NCI-H2227 treated with DMSO at 0.1 percent for 48 hours (cell line): ENCODE measurements around the gene ZNF175.

Experiments
- DNase-seq: peaks from one replicate; lab custom pipeline; 2025; lab: John Stamatoyannopoulos, UW

ZNF175 gene

DNA sequence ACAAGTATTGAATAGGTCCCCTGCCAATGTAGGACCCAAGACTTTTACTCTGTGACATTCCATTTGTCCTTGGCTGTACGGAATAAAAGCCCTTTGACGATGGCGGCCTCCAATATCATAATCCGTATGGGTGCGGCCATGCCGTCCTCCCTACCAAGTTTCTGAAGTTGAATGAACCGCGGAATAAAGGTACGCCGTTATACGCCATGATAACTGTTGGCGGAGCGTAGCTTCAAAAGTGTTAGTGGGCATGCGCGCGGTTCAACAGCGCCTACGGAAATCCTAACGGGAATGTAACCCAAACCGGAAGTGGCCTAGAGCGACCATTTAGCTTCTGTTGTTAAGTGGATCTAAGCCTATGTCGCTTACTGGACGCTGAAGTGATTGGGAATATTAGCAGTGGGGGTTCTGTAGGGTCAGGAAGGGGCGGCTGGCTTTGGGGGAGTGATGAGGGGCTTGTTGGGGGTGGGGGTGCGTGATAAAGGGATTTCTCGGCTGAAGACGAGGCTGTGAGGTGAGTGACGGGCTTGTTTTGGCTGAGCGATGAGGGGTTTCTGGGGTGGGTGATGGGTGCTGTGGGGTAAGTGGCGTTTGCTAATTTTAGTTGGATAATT is at the start of gene ZNF175:
ZNF175 (plus strand) TSS at position 322 of the 614 bp plus-strand sequence. CDS start 2,047 bp downstream, outside the sequence.
- DNase-seq, result peak; percentile 92

DNA sequence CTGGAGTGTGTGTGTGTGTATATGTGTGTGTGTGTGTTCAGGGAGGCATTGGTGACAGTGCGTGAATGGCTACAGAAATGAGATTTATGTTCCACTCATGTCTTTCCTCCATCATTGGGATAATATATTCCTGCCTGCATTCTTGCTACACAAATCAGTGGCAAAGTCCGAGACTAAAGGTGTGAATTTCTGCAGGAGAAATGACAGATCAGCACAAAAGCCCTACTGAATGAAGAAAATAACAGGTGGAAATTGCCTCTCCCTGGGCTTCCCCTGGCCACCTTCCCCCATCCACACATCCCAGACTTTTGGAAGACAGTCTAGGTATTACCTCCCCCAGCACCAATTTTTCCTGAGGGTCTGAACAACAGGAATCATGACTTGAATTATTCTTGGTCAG is 49.7 kb upstream of the ZNF175 start:
- no peak for DNase-seq

DNA sequence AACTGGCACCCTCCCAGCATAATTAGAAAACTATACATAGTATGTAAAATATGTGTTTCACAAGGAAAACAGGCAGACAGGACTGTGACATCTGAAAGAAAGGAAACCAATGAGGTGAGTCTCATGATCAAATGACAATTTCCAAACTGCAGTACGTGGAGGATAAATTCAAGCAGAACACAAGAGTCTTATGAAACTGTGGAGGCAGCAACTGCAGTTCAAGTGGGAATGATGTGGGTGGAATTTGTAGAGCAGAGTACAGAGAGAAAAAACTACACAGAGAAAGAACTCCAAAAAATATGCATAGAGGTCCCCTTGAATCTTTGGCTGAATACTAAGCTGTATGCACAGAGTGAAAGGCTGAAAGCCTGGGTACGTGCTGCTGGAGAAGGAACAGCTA is 49.3 kb upstream of the ZNF175 start:
- no peak for DNase-seq

DNA sequence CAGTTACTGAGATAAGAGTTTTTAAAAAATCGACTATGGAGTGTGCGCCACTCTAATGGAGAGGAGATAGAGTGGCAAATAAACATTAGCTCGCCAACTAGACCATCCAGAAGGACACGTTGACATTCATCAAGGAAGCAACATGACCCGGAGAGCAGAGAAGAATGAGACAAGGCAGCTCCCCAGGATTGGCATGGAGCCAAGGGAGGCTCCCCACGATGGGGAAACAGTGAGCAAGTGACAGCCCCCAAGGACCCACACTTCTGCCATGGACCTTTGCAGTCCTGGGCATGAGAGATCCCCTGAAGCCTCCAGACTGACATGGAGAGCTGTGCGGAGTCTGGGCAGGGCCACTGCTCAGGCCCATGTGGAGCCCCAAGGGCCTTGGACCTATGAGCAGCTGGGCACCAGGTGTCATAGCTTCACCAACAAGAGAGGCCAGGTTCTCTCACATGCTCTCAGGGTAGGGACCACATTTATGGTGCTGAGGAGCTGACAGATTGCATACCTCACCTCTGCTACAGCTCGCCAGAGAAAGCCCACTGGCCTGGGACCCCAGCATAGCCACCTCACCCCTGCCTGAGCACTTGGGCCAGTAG is 46.3 kb upstream of the ZNF175 start:
- no peak for DNase-seq

DNA sequence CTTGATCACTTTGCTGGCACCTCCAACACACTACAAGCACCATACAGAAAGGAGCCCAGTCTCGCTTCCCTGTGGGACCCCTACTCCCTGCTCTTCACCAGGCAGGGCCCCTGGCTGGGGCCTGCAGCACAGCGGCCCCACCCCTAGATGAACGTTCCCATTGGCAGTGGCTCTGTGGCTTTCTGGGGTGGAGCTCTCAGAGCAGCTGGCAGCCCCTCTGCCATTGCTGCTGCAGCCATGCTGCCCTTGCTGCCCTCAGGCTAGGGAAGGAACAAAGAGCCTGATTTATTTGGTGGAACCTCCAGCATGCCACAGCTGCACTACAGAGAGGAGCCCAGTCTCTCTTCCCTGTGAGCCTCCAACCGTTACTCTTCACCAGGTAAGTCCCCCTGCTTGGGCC is 45.4 kb upstream of the ZNF175 start:
- DNase-seq, result no peak

DNA sequence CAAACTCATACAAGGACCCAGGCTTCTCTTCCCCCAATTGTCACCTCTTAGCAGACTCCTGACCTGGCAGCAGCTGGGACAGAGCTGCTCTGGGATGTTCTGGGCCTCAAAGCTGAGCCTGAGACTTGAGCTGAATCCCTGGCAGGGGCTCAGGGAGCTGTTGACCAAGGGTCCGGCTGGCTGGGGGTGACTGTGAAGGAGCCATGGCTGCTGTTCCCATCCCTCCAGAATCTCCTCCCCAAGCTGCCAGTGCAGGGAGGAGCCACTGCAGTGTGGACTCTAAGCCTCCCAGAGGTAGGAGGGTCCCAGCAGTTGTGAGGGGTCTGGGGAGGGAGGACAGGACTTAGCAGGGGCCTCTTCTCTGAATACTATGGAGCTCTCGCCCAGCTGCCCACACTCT is 41.8 kb upstream of the ZNF175 start:
- DNase-seq, result no peak

DNA sequence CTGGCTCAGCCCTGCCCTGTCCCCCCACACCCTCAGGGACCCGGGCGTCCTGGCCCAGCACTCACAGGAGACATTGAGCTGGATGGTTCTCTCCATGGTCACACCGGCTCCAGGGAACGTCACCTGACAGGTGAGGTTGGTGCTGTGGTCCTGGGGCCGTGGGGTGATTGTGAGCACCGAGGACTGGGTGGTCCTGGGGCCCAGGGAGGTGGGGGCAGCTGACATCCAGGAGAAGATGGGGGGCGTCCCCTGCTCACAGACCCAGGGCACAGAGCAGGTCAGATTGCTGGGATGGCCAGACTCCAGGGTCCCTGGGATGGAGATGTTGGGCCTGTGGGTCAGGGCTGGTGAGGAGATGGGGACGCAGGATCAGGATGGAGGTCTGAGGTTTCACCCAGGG is 40.5 kb upstream of the ZNF175 start:
- DNase-seq, result no peak

DNA sequence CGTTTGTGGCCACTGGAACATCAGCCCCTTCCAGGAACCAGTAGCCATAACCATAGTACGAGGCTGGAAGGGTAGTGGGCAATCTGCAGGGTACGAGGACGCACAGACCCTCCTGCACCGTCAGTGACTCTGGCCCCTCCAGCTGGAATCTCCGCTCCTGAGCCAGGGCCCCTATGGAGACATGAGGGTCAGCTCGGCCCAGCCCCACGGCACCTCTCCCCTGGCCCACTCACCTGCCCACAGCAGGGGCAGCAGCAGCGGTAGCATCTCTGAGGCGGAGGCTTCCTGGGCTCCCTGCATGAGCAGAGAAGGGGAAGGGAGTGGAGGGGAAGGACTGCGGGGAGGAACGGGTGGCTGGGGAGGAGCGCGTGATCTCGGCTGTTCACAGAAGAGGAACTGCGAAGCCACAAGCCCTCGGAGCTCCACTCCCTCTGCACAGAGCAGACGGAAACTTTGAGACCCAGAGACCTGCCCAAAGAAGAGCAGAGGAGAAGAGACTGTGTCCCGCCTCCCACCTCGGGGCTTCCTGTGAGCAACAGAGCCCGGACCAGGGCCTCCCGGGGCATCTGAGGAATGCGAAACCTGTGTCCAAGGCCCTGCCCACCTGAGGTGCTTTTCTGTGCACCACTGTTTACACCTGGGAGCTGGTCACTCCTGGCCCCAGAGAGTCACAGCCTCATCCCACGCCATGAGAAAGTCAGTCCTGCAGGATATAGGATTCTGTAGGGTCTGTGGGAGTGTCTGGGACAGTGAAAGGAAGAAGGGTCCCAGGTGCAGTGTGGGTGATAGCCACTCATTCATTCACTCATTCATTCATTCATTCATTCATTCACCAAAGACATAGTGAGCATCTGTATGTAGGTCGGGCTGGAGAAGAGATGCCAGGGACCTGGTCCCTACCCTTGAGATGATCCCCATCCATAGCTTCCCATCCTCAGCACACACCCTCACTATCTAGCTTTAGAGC is 39.5 kb upstream of the ZNF175 start, which contains the start of gene SIGLEC6:
SIGLEC6 (minus strand) TSS at position 322 of the 967 bp plus-strand sequence; CDS start at position 300, 22 bp downstream.
- no peak for DNase-seq

DNA sequence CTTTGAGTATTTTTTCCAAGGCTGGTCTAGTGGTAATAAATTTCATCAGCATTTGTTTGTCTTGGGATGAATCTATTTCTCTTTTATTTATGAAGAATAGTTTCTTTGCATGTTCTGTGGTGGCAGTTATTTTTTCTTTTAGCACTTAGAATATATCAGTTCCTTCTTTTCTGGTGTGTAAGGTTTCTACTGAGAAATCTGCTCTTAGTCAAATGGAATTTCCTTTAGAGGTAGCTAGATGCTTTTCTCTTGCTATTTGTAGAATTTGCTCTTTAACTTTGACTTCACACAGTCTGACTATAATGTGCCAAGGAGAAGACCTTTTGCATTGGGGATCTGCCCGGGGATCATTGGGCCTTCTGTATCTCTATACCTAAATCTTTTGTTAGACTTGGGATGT is 35.5 kb upstream of the ZNF175 start:
- no peak for DNase-seq

DNA sequence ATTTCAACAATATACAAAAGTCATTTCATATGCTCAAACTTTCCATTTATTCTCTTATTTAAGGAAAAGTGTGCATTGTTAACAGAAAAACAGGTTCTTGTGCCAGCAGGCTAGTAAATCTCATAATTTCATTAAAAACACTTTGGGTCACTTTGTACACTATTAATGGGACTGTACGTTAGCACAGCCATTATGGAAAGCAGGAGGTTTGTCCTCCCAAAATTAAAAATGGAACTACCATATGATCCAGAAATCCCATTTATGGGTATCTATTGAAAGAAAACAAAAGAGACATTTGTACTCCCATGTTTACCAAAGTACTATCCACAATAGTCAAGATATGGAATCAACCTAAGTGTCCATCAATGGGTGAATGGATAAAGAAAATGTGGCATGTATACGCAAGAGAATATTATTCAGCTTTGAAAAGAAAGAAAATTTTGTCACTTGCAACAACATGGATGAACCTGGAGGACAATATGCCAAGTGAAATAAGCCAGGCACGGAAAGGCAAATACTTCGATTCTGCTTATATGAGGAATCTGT is 31.2 kb upstream of the ZNF175 start:
- no peak for DNase-seq

DNA sequence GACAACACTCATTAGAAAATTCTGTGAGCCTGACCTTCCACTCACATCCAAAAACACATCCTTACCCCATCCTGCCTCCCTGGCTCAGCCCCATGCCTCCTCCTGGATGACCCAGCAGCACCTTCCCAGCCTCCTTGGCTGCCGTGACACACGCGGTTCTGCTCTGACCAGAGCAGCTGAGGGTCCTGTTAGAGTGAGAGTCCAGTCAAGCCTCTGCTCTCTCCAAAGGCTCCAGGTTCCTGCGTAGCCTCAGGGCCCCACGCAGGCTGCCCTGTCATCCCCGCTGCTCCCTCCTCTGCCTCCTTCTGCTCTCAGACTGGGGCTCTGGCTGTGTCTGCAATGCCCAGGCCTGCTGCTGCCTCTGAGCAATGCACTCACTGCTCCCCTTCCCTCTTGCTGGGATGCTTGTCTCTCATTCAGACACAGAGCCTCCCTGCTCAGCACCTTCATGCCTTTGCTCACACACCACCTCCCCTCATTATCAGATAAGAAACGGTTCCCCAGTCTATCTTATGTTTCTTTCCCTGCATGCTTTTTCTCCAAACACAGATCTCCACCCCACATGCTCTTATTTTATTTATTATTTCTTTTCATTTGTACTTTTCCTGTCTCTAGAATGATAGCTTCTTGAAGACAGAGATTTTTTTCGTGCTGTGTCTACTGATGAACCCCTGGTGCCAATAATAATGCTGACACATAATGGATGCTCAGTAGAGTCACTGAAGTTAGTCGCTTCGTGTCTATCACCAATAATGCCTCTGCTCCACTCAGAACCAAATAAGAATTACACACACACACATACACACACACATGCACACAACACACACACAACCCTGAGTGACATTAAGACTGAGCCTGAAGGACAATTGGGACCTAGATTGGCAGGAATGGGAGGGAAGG is 29.4 kb upstream of the ZNF175 start:
- DNase-seq, result no peak

DNA sequence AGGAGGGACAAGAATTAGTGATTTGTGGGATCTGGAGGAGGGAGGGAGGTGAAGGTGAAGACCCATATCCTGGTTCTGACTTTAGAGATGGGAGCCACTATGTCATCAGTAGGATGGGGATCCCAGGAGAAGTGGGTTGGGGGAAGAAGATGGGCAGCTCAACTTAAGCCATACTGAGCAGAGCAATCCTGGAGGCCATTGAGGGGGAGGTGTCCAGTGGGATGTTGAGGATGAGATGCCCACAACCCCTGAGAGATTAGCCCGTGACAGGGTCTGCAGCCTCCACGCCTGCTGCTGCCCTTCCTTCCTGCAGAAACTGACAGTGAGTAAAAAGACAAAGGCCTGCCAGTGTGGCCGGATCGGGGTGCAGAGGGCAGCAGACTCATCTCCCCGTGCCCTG is 28.4 kb upstream of the ZNF175 start:
- no peak for DNase-seq

DNA sequence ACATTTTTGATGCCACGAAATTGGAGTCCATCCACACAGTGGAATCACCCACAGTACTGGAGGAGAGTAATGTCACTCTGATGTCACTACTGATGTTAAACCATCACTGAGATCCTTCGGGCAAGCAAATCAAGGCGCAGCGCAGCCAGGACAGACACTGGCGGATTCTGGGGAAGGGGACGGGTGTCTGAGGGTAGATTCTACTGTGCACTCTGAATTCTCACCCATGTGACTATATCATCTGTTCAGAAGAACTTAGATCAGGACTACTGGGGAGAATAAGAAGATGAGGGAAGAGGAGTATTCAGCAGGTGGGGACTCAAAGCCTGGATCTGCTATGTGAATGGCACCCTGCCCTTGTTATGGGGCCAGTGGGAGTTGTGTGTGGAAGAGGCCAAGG is 27.0 kb upstream of the ZNF175 start:
- DNase-seq, result no peak

DNA sequence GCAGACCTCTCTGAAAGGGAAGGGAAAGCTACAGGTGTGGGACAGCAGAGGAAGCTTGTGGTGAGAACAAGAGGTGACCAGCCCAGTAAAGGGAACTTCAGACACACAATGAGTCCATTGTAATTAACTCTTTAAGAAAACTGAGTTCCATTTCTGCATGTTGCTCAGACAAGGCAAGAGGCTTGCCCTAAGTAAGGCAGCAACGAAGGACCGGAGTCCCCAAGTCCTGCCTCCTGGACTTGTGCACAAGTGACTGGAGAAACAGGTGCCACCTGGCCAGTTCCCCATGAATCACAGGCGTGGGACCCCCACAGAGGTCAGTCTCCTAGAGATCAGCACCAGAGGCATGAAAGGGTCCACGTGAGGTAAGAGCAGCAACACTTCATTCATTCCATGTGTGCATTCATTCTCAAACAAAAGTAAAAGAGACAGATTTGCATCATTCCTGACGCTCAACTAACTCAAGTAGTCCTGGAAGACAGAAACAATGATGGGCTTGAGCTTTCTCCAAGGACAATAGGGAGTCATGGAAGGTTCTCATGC is 24.9 kb upstream of the ZNF175 start:
- DNase-seq, result no peak

DNA sequence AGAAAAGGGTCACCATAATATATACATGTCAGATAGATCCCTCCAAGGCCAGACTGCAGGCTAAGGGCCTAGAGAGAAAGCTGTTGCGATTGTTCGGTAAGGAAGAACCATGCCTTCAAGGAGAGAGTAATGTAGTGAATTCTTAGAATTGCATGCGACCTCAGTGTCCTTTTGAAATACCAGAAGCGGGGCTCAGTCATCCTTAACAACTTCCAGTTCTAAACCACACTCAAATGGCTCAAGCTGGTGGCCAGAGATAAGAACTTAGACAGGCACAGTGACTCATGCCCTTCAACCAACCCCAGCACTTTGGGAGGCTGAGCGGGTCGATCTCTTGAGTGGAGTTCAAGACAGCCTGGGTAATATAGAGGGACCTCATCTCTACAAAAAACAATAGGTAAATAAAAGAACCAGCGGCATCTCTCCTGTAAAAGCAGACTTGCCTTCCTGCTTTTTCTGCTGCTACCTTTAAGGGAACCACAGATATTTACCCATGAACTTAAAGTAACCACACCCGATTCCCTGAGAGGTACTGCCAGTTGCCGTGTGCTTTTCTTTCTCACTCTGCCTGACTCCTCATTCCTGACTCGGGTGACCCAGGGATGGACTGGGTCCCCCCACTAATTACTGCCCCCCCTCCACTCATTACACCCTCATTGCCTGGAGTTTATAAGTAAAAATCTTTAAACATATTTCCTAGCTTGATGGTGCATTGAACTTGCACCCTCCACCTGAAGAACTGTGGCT is 24.3 kb upstream of the ZNF175 start:
- DNase-seq, result no peak

DNA sequence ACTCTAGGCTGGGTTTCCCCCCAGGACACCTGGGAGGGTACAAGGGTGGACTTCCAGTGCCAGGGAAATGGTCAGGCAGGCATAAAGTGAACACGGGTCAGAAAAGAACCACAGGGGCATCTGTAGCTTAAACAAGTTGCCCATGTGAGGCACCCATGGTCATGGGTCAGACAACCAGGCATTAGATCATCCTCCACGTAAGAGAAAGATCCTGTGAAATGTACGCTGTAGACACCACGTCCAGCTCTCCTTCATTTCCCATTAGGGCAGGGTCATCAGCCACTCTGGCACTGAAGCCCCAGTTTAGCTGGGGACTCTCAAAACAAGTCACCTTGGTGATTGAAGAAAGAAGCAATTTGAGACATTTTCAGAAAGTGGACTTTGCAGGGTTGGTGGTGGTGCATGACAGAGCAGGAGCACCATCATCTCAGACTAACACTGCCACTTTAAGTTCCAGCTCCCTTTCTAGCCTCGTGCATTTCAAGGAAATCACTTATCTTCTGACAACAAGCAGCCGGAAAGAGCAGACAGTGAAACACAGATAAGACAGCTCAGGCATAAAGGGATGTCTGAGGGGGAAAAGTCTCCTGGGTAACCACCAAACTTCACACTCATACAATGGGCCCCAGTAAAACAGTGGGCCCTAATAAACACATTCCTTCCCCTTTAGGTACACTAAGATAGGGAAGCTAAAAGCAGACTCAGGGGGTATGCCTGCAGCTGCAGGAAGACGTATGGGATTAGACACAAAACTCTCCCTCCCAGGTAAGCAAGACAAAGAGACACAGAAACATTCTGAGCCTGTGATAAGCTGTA is 23.5 kb upstream of the ZNF175 start:
- no peak for DNase-seq

DNA sequence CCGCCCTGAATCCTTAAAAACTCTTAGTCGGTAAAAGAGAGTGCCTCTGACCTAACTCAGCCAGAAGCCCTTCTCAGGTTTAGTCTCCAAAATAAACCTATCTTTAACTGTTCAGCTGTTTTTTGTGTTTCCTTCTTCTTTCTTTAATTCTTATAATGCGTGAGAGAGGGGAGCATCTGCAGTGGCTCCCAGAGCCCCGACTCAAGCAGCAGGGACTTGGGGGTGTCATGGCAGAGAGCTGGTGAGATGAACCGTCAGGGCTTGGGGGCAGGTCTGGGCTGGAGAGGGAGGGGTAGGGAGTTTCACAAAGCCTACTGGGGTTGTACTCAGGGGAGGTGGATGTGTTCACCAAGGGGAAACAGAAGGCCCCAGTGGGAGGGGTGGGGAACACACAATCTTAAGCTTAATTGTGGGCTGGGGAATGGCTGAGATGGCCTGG is 22.9 kb upstream of the ZNF175 start:
- DNase-seq, result no peak

DNA sequence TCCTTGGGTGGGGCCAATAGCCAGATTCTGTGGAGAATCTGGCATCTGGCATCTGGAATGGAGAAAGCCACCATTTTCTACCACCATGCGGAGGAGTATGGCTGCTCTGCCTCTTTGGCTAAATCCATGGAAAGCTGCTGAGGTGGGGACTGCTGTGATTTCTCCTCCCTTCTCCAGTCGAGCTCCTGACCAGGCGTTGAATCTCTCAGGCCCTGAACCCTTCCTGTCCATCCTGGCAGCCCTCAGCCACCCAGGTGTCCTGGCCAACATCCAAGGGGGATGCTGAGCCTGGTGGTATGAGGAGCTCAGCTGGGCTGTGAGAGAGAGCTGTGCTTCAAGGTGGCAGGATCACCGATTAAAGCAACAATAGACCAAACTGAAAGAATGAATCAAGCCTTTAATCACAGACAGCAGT is 22.2 kb upstream of the ZNF175 start:
- DNase-seq, result no peak

DNA sequence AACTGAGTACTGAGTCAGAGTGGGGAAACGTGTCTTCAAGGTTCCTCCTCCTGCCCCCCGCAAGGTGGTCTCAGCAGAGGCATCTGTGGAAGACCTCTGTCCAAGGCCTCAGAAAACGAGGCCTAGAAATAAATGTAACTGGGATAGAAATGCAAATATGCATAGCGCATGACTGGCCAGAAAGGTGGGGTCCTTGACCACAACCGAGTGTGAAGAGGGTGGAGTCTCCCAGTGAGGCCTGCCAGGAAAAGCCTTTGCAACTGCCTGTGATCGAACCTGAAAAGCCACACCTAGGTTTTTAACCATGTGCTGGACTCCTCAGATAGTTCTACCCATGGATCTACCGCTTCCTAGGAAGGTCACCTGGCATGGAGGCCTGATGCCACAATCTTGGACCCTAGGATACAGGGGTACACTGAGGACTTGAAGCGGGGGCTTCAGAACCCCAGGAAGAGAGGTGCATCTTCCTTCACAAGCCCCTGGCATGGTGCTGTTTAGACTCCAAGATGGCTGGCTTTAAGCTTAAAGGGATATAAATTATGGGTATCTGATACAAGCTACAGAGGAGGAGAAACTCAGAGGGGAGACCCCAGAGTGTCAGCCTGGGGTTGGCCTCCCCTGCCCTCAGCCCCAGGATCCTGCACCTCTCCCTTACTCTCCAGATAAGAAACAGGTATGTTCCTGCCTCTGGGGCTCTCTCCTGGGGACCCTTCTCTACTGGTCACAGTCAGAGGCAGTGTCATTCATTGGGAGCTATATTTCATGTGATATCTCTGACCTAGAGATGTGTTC is 21.4 kb upstream of the ZNF175 start:
- no peak for DNase-seq
